ENCODE results near the gene FOXO1.

- TF ChIP-seq CTCF (IDR thresholded peaks at IDR 0.05; ENCODE audit: borderline replicate concordance, extremely low read depth, low read length, poor library complexity, severe bottlenecking) (no peak), EZH2 (IDR thresholded peaks at IDR 0.05; ENCODE audit: borderline replicate concordance, low read depth, low read length, severe bottlenecking) (no peak)
These were observed 62.3 kb downstream of the FOXO1 start for GRCh38 chr13:40604135-40604534.

All from DND-41 (cell line).